H1 (cell line): Measurements from ENCODE around the gene DHX57. TPM values are rescaled to one million over a fixed set of nuclear protein-coding genes. Genes with fewer than 3 reads are reported as not detected.

Experiments
- BCL11A ChIP-seq, 2 experiments: IDR thresholded peaks; one replicate each; pipeline ENCODE4 v1.6.1; 2011; ENCODE audit warnings: low read depth in 2 of 2, low read length in 2 of 2, mild to moderate bottlenecking in 2 of 2
- CBX8 ChIP-seq: fragments of 300-800, 300-1000 bp; sonication (generic); IDR thresholded peaks from 2 replicates; pipeline ENCODE4 v1.7.1; 2016; ENCODE audit warnings: low read depth, low read length, borderline replicate concordance
- CHD7 ChIP-seq: fragments of 300-600 bp; sonication (generic); IDR thresholded peaks from 2 replicates; pipeline ENCODE4 v1.7.1; 2012; ENCODE audit warnings: low read length, moderate library complexity, mild to moderate bottlenecking, inconsistent platforms; ENCODE audit not compliant: insufficient replicate concordance
- HDAC6 ChIP-seq: IDR thresholded peaks from one replicate; pipeline ENCODE4 v1.7.1; 2012; ENCODE audit warnings: low read depth, mild to moderate bottlenecking, inconsistent platforms, low read length, moderate library complexity
- RNF2 ChIP-seq: fragments of 200-900, 300-1000 bp; sonication (generic); IDR thresholded peaks from 2 replicates; pipeline ENCODE4 v1.7.1; 2016; ENCODE audit warnings: borderline replicate concordance, low read depth, mild to moderate bottlenecking, antibody characterized with exemption, low read length; ENCODE audit not compliant: poor library complexity, severe bottlenecking; ENCODE audit errors: missing control alignments
- YY1 ChIP-seq: IDR thresholded peaks from 2 replicates; pipeline ENCODE4 v1.6.1; 2011; ENCODE audit warnings: low read depth, mild to moderate bottlenecking, low read length
- ZNF274 ChIP-seq: IDR thresholded peaks from 2 replicates; pipeline ENCODE4 v1.7.0; 2012; ENCODE audit warnings: low read length, borderline replicate concordance; ENCODE audit errors: extremely low read depth
- polyA plus RNA-seq, 7 experiments: library from polyadenylated mRNA; depleted of rRNA in 3 of 7; stranded (reverse) in 5 of 7; unstranded in 2 of 7; fragments of >200 nt in 5 of 7; fragments of 200-250 nt in 2 of 7; gene quantifications; 1 replicate in 5 of 7; 2 replicates in 1 of 7; 4 replicates in 1 of 7; pipeline versions ENCODE4 v1.2.1 to v1.2.3, GENCODE V29; 2011 to 2013; ENCODE audit warnings: missing spikeins in 2 of 7, mixed read lengths in 2 of 7
- total RNA-seq: library from RNA; stranded (reverse); fragmentation: NEBNext Ultra II Directional; extraction: Animal tissue kit (Norgen Biotek cat#: 25700); gene quantifications from 2 replicates; pipeline ENCODE4 v1.2.1, GENCODE V29; 2021

The DHX57 gene
- total and polyA plus RNA-seq, 2 of the 8 experiments (the other 6 are each of a cell fraction or from before 2014, with no cell fraction given) = 10.7 to 32.9 TPM

- no peak for TF ChIP-seq CHD7
- TF ChIP-seq CBX8 = no peak
- TF ChIP-seq YY1 = no peak
- TF ChIP-seq BCL11A (IDR thresholded peaks at IDR 0.05; ENCODE audit: low read depth in 2 of 2, low read length in 2 of 2) = no peak
- TF ChIP-seq RNF2 = no peak
- TF ChIP-seq ZNF274 = no peak
- no peak for TF ChIP-seq HDAC6
These were observed 78.5 kb downstream of the DHX57 start (continued) for GRCh38 chr2:38797250-38797676.
